ENCODE measurements around the gene GRM2.

DNA sequence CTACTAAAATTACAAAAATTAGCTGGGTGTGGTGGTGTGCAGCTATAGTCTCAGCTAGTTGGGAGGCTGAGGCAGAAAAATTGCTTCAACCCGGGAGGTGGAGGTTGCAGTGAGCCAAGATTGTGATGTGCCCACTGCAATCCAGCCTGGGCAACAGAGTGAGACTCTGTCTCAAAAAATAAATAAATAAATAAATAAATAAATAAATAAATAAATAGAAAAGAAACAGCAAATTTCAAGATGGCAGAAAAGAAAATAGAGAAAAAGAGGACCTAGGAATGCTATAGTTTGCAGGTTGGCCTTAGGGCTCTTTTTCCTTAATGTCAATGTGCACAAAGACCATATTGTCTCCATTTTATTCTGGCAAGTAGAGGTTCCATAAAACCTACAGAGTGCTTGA lies 44.0 kb downstream of the GRM2 start:
- TF ChIP-seq POLR2A (IDR thresholded peaks at IDR 0.05) (no peak), EP300 (IDR thresholded peaks at IDR 0.05) (no peak), POLR2AphosphoS5 (IDR thresholded peaks at IDR 0.05) (no peak)
- TF ChIP-seq, protein P1, sequence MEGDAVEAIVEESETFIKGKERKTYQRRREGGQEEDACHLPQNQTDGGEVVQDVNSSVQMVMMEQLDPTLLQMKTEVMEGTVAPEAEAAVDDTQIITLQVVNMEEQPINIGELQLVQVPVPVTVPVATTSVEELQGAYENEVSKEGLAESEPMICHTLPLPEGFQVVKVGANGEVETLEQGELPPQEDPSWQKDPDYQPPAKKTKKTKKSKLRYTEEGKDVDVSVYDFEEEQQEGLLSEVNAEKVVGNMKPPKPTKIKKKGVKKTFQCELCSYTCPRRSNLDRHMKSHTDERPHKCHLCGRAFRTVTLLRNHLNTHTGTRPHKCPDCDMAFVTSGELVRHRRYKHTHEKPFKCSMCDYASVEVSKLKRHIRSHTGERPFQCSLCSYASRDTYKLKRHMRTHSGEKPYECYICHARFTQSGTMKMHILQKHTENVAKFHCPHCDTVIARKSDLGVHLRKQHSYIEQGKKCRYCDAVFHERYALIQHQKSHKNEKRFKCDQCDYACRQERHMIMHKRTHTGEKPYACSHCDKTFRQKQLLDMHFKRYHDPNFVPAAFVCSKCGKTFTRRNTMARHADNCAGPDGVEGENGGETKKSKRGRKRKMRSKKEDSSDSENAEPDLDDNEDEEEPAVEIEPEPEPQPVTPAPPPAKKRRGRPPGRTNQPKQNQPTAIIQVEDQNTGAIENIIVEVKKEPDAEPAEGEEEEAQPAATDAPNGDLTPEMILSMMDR (IDR thresholded peaks at IDR 0.05) = no peak
